ENCODE data around the gene TRPV3.

The TRPV3 gene

GRCh38 chr17:3534881-3535252 is 22.7 kb downstream of the TRPV3 start:
- DNase-seq (ENCODE audit: extremely low read depth, low read depth): no peak
- no peak for TF ChIP-seq CTCF (IDR thresholded peaks at IDR 0.05; ENCODE audit: low read depth, low read length)

DNA sequence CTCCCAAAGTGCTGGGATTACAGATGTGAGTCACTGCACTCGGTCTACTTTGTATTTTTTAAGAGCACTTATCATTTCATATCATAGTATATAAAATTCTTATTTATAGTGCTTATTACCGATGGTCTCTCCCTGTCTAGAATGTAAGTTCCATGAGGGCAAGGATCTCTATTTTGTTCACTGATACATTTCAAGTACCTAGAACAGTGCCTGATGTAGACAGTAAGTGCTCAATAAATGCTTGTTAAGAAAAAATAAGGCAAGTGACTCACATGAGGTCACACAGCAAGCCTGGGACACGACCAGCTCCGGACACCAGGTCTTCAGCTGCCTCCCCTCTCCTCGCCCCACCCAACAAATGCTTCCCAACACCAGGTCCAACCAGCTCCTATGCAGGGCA is 23.9 kb downstream of the TRPV3 start:
- TF ChIP-seq CTCF (IDR thresholded peaks at IDR 0.05; ENCODE audit: low read depth, low read length): no peak

GRCh38 chr17:3532859-3533142 is 24.8 kb downstream of the TRPV3 start:
- DNase-seq (ENCODE audit: extremely low read depth, low read depth): no peak
- TF ChIP-seq CTCF (IDR thresholded peaks at IDR 0.05; ENCODE audit: low read depth, low read length): no peak

More for the DNA sequence above, 23.9 kb downstream of the TRPV3 start:
- no peak for DNase-seq (ENCODE audit: extremely low read depth, low read depth)

GRCh38 chr17:3532106-3532858 is 25.3 kb downstream of the TRPV3 start:
- DNase-seq (ENCODE audit: extremely low read depth, low read depth): no peak
- TF ChIP-seq CTCF (IDR thresholded peaks at IDR 0.05; ENCODE audit: low read depth, low read length): no peak

GRCh38 chr17:3531266-3532101 is 26.1 kb downstream of the TRPV3 start:
- DNase-seq (ENCODE audit: extremely low read depth, low read depth): no peak
- no peak for TF ChIP-seq CTCF (IDR thresholded peaks at IDR 0.05; ENCODE audit: low read depth, low read length)

DNA sequence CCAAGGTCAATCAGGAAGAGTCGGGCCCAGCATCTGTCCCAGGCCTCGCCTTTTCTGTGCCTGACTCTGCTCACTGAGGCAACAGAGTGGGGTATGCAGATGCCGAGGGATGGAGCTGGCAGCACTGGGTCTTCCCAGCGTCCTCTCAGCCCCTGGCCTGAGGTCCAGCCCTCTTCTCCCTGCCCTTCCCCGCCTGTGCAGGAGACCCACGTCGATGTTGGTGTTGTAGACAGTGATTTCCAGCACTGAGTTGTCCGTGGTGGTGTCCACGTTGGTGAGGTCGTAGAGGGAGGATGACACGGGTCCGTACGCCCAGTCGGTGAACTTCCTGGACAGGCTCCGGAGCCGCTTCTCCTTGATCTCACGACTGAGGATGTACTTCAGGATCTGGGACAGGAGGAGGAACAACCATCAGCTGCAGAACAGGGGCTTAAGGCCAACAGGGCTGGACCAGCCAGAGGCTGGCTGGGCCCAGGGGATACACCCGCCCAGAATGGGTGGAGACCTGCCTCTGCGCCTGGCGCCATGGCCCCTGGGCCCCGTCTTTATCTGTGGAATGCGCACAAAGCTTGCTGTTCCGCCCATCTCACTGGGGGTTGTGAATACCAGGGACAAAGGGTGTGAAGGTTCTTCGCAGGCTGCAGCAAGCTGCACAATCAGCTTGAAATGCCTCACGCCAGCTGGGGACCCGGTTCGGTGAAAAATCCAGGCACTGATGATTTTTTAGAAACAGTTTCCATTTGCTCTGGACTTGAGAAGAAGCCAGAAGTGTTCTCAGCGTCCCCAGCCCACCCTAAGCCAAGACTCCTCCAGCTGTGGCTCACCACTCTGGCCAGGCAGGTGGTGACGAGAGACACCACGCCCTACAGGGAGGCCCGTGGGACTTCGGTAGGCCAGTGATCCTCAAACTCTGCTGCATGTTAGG is 27.5 kb downstream of the TRPV3 start:
- no peak for TF ChIP-seq CTCF (IDR thresholded peaks at IDR 0.05; ENCODE audit: low read depth, low read length)
- peak; percentile 2 for DNase-seq (ENCODE audit: extremely low read depth, low read depth)
